22Rv1 (cell line): ENCODE data around the gene RPL10.

Experiments
- ZFX ChIP-seq: fragments of 450-650 bp; IDR thresholded peaks from 2 replicates; pipeline ENCODE4 v1.6.1; 2017; ENCODE audit warnings: antibody characterized with exemption, borderline replicate concordance
- TF ChIP-seq, protein P1 (sequence below): fragments of 450-650 bp; IDR thresholded peaks from 2 replicates; pipeline ENCODE4 v1.5.1; 2017; ENCODE audit warnings: mild to moderate bottlenecking

- TF ChIP-seq, protein P1, sequence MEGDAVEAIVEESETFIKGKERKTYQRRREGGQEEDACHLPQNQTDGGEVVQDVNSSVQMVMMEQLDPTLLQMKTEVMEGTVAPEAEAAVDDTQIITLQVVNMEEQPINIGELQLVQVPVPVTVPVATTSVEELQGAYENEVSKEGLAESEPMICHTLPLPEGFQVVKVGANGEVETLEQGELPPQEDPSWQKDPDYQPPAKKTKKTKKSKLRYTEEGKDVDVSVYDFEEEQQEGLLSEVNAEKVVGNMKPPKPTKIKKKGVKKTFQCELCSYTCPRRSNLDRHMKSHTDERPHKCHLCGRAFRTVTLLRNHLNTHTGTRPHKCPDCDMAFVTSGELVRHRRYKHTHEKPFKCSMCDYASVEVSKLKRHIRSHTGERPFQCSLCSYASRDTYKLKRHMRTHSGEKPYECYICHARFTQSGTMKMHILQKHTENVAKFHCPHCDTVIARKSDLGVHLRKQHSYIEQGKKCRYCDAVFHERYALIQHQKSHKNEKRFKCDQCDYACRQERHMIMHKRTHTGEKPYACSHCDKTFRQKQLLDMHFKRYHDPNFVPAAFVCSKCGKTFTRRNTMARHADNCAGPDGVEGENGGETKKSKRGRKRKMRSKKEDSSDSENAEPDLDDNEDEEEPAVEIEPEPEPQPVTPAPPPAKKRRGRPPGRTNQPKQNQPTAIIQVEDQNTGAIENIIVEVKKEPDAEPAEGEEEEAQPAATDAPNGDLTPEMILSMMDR = no peak
- TF ChIP-seq ZFX = no peak
These were observed 13.8 kb upstream of the RPL10 start for GRCh38 chrX:154384284-154384892.
